Liver (tissue), 3 donors: ENCODE results near the gene ANKRD10.

Experiments
- EGR1 ChIP-seq, 2 donors: IDR thresholded peaks; 2 replicates each; pipeline ENCODE4 v1.6.1; 2016 to 2018; ENCODE audit warnings: antibody characterized with exemption in 2 of 2, low read depth in 2 of 2
- GABPA ChIP-seq, 2 donors: IDR thresholded peaks in 1 of 2; conservative IDR thresholded peaks in 1 of 2; 2 replicates each; pipeline ENCODE4 v1.6.1; 2016; ENCODE audit warnings: antibody characterized with exemption in 2 of 2, mild to moderate bottlenecking in 1 of 2, moderate library complexity in 1 of 2
- HNF4A ChIP-seq, 2 donors: conservative IDR thresholded peaks; 2 replicates each; pipeline ENCODE4 v1.6.1; 2016; ENCODE audit warnings: antibody characterized with exemption in 2 of 2, mild to moderate bottlenecking in 2 of 2
- JUND ChIP-seq, 2 donors: IDR thresholded peaks; 2 replicates each; pipeline ENCODE4 v1.6.1; 2016; ENCODE audit warnings: antibody characterized with exemption in 2 of 2
- NR2F2 ChIP-seq: IDR thresholded peaks from 2 replicates; pipeline ENCODE4 v1.6.1; 2016; ENCODE audit warnings: antibody characterized with exemption
- RAD21 ChIP-seq, 2 donors: IDR thresholded peaks; 2 replicates each; pipeline ENCODE4 v1.6.1; 2016; ENCODE audit warnings: antibody characterized with exemption in 2 of 2, mild to moderate bottlenecking in 2 of 2
- SP1 ChIP-seq: IDR thresholded peaks from 2 replicates; pipeline ENCODE4 v1.6.1; 2018; ENCODE audit warnings: antibody characterized with exemption, mild to moderate bottlenecking
- TAF1 ChIP-seq: conservative IDR thresholded peaks from 2 replicates; pipeline ENCODE4 v1.6.1; 2016; ENCODE audit warnings: antibody characterized with exemption, mild to moderate bottlenecking
- YY1 ChIP-seq: IDR thresholded peaks from 2 replicates; pipeline ENCODE4 v1.6.1; 2016; ENCODE audit warnings: antibody characterized with exemption, mild to moderate bottlenecking
- TF ChIP-seq, protein P1 (sequence below): fragments of 150-350 bp; IDR thresholded peaks from 2 replicates; pipeline ENCODE4 v1.5.1; 2017; ENCODE audit warnings: improper control_type of control experiment, low read depth, low read length; ENCODE audit not compliant: missing input control
- TF ChIP-seq, protein P2 (sequence below): IDR thresholded peaks from 2 replicates; pipeline ENCODE4 v1.6.1; 2016; ENCODE audit warnings: antibody characterized with exemption
- TF ChIP-seq, protein P3 (sequence below): IDR thresholded peaks from 2 replicates; pipeline ENCODE4 v1.6.1; 2016; ENCODE audit warnings: antibody characterized with exemption, mild to moderate bottlenecking
- TF ChIP-seq, protein P4 (sequence below): IDR thresholded peaks from 2 replicates; pipeline ENCODE4 v1.6.1; 2016; ENCODE audit warnings: antibody characterized with exemption
- donor health status: healthy.
- donor health status: healthy.

DNA sequence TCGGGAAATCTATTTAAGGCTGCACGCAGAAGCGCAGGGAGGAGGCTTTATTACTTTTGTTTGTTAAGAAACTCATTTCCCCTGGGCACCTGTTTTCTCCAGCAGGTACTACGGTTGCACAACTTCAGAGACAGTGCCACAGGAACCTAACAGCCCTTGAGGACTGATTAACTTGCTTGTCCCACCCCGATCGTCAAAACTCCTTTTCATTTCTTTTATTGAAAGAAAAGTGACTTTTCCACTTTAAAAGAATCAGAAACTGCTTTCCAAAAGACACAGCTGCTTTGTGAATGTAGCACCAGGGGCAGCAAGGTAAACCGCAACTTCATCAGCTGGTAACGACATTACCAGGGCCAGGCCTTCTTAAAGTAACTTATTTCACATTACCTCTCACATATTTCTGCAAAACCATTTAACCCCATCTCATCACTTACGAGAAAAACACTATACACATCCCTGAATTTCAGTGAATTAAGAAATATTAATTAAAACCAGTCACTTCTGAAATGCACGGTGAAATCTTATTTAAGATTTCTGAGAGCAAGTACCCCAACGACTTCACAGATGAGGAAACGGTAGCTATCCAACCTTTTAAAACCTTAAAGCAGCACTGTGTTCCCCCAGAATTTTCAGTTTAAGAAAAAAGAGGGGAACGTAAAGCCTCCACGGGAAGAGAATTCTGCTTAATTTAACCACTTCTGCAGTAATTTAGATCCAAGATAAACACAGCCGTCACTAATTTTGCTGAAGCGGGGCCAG is 1.4 kb downstream of the ANKRD10 start:
- TF ChIP-seq, protein P1, sequence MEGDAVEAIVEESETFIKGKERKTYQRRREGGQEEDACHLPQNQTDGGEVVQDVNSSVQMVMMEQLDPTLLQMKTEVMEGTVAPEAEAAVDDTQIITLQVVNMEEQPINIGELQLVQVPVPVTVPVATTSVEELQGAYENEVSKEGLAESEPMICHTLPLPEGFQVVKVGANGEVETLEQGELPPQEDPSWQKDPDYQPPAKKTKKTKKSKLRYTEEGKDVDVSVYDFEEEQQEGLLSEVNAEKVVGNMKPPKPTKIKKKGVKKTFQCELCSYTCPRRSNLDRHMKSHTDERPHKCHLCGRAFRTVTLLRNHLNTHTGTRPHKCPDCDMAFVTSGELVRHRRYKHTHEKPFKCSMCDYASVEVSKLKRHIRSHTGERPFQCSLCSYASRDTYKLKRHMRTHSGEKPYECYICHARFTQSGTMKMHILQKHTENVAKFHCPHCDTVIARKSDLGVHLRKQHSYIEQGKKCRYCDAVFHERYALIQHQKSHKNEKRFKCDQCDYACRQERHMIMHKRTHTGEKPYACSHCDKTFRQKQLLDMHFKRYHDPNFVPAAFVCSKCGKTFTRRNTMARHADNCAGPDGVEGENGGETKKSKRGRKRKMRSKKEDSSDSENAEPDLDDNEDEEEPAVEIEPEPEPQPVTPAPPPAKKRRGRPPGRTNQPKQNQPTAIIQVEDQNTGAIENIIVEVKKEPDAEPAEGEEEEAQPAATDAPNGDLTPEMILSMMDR = no peak
- no peak for TF ChIP-seq RAD21 (IDR thresholded peaks at IDR 0.05)
- TF ChIP-seq HNF4A (conservative IDR thresholded peaks at IDR 0.05) = no peak
- no peak for TF ChIP-seq JUND (IDR thresholded peaks at IDR 0.05)
- TF ChIP-seq NR2F2 = no peak
- TF ChIP-seq, protein P2, sequence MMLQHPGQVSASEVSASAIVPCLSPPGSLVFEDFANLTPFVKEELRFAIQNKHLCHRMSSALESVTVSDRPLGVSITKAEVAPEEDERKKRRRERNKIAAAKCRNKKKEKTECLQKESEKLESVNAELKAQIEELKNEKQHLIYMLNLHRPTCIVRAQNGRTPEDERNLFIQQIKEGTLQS = no peak
- TF ChIP-seq, protein P3, sequence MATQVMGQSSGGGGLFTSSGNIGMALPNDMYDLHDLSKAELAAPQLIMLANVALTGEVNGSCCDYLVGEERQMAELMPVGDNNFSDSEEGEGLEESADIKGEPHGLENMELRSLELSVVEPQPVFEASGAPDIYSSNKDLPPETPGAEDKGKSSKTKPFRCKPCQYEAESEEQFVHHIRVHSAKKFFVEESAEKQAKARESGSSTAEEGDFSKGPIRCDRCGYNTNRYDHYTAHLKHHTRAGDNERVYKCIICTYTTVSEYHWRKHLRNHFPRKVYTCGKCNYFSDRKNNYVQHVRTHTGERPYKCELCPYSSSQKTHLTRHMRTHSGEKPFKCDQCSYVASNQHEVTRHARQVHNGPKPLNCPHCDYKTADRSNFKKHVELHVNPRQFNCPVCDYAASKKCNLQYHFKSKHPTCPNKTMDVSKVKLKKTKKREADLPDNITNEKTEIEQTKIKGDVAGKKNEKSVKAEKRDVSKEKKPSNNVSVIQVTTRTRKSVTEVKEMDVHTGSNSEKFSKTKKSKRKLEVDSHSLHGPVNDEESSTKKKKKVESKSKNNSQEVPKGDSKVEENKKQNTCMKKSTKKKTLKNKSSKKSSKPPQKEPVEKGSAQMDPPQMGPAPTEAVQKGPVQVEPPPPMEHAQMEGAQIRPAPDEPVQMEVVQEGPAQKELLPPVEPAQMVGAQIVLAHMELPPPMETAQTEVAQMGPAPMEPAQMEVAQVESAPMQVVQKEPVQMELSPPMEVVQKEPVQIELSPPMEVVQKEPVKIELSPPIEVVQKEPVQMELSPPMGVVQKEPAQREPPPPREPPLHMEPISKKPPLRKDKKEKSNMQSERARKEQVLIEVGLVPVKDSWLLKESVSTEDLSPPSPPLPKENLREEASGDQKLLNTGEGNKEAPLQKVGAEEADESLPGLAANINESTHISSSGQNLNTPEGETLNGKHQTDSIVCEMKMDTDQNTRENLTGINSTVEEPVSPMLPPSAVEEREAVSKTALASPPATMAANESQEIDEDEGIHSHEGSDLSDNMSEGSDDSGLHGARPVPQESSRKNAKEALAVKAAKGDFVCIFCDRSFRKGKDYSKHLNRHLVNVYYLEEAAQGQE = no peak
- no peak for TF ChIP-seq EGR1 (IDR thresholded peaks at IDR 0.05; ENCODE audit: low read depth in 2 of 2)
- peak; percentile 25 for TF ChIP-seq YY1
- no peak for TF ChIP-seq TAF1
- TF ChIP-seq, protein P4, sequence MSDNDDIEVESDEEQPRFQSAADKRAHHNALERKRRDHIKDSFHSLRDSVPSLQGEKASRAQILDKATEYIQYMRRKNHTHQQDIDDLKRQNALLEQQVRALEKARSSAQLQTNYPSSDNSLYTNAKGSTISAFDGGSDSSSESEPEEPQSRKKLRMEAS = no peak
- no peak for TF ChIP-seq SP1
- no peak for TF ChIP-seq GABPA (IDR thresholded peaks at IDR 0.05 in 1 of 2, conservative IDR thresholded peaks at IDR 0.05 in 1 of 2)
